ENCODE measurements around the gene ZIC5.

ZIC5 gene

GRCh38 chr13:99971576-99972189, at the start of gene ZIC5:
Gene ZIC5, minus strand, starts transcription at chr13:99971767. Its CDS starts 164 bp downstream, at chr13:99971603.
- DNase-seq (ENCODE audit: low read depth in 1 of 2, low spot score in 1 of 2), result no peak

GRCh38 chr13:100019780-100020356, 48.3 kb upstream of the ZIC5 start:
- no peak for DNase-seq (ENCODE audit: low read depth in 1 of 2, low spot score in 1 of 2)

DNA sequence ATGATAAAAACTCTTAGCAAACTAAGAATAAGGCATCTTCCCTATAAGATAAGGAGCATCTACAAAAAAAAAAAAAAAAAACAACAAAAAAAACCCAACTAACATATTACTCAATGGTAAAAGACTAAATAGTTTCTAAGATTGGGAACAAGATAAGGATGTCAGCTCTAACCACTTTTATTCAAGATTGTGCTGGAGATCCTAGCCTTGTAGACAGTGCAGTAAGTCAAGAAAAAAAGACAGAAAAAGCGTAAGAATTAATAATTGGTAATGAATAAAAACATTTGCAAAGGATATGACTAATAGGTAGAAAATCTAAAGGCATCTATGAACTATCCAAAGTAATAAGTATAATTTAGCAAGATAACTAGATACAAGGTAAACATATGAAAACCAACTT, 43.1 kb upstream of the ZIC5 start:
- no peak for DNase-seq (ENCODE audit: low read depth in 1 of 2, low spot score in 1 of 2)

- no peak for DNase-seq (ENCODE audit: low read depth in 1 of 2, low spot score in 1 of 2)
Observed at GRCh38 chr13:99998261-99998660, 26.7 kb upstream of the ZIC5 start.

DNA sequence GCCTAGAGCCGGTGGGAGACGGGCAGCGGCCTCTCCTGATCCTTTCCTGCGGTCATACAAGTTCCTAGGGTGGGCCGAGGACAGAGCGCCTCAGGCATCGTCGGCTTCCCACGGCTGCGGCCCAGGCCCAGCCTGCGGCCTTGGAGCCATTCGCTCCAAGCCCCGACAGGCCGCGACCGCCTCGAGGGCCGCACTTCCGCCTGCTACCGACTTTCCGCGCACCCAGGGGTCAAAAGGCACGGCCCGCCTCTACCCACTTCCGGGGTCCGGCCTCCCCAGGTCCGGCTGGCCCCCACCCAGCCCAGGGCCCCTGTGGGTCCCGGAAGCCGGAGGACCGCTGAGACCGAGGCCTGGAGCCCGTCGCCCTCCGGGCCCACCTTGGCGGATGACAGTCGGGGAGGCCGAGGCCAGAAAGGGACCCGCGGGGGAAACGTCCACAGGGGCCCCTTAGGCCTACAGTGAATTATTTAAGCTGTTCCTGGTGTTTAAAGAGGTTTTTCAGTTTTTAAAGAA, 26.2 kb upstream of the ZIC5 start:
- no peak for DNase-seq (ENCODE audit: low read depth in 1 of 2, low spot score in 1 of 2)

- DNase-seq (ENCODE audit: low read depth in 1 of 2, low spot score in 1 of 2), result no peak
Observed at GRCh38 chr13:99996381-99996973, 24.9 kb upstream of the ZIC5 start.

DNA sequence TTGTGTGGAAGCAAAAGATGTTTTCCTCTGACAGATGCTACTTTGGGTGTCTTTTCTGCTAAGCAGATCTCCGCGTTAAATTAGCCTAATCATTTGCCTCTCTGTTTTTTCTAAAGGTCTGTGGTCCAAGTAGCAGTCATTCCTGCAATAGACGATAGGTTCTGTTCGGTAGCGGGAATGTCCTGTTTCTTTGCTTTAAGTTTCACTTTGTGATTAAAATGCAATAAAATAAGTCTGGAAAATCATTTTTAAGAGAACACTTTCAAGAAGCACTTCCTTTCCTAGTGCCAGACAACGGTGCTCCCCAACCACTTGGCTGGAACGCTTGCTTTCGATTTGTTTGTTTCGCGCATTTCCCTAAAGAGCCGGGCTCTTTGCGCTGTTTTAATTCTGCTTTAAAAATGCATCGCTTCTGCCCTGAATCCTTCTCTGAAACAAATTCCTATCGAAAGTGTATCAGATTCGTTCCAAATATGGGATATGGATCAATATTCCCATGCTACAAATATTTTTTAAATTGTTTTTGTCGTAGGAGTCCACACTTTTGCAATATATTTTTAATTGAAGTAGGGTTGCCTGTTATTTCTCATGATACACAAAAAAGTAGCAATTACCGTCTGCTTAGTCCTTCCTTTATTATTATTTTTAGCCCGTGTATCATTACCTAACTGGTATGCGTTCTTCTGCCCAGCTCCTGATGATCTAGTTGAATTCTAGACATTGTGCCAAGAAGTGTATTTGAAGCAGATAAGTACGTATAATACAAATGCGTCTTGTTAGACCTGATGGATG, 24.2 kb upstream of the ZIC5 start:
- no peak for DNase-seq (ENCODE audit: low read depth in 1 of 2, low spot score in 1 of 2)

GRCh38 chr13:99995104-99995588, 23.6 kb upstream of the ZIC5 start:
- no peak for DNase-seq (ENCODE audit: low read depth in 1 of 2, low spot score in 1 of 2)

DNA sequence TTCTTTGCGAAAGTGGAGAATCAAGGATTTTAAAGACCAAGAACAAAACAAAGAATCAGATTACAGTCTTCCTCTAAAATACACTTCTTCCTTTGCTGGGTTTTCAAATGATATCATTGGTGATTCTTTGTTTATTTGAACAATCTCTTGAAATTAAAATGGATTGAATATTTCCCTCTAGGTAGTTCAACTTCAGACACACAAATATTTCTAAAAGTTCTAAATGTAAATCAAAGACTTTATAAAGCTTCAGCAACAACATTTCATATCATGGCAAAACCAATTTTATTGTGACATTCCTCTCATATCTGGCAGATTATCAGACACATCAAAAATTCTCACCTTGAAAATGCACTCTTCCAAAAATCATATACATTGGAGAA, 23.1 kb upstream of the ZIC5 start:
- no peak for DNase-seq (ENCODE audit: low read depth in 1 of 2, low spot score in 1 of 2)

GRCh38 chr13:99993660-99994637, 22.4 kb upstream of the ZIC5 start:
- DNase-seq (ENCODE audit: low read depth in 1 of 2, low spot score in 1 of 2), result no peak

DNA sequence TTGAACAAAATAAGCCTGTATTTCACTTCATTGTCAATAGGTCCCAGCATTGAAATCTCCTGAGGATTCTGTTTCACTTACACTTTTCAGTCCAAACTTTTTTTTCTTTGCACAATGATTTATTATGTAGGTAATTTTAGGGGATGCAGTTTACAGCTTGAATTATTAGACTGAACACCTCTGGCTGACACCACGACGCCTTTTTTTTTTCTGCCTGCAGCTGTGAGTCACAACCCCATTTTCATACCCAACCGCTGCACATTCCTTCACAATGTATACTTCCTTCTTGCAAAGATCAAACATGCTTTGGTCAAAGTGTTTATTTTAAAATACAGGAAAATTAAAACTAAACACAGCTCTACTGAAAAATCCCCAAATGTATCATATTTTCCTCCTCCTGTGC, 21.4 kb upstream of the ZIC5 start:
- DNase-seq (ENCODE audit: low read depth in 1 of 2, low spot score in 1 of 2), result no peak

- no peak for DNase-seq (ENCODE audit: low read depth in 1 of 2, low spot score in 1 of 2)
Observed at GRCh38 chr13:99991828-99992775, 20.5 kb upstream of the ZIC5 start.

DNA sequence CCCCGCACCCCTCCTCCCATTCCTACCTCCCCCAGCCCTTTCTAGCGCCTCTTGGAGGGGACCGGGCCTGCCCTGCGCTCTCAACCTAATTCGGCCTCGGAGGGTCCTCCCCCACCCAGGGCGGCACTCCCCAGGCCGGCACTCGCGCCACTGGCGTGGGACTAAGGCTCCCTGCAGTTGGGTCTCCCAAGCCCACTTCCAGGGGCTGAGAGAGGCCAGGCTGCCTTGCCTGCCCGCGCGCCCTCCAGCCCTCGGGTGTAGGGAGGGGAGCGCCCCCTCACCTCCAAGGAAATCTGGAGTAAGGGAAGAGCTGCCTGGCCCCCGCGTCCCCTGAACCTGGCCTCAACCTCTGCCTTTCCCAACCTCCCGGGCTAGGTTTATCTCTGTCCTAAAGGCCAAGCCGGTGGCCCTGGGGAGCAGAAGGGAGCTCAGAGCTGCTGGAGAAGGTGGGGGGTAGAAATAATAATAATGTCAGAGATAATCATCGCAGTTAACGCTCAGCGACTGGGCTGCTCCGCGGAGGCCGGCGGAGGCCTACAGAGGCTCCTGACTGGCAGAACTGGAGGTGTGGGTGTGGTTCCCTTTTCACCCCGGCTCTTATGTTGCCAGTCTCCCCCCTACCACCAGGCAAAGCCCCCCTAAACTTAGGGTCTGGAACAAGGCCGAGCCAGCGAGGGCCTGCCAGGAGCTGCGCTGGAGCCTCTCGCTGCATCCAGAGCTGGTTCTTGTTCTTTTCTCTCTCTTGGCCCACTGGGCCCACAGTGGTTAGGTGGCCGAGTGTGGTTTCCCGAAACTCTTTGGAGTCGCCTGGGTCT, 19.7 kb upstream of the ZIC5 start:
- DNase-seq (ENCODE audit: low read depth in 1 of 2, low spot score in 1 of 2), result no peak

DNA sequence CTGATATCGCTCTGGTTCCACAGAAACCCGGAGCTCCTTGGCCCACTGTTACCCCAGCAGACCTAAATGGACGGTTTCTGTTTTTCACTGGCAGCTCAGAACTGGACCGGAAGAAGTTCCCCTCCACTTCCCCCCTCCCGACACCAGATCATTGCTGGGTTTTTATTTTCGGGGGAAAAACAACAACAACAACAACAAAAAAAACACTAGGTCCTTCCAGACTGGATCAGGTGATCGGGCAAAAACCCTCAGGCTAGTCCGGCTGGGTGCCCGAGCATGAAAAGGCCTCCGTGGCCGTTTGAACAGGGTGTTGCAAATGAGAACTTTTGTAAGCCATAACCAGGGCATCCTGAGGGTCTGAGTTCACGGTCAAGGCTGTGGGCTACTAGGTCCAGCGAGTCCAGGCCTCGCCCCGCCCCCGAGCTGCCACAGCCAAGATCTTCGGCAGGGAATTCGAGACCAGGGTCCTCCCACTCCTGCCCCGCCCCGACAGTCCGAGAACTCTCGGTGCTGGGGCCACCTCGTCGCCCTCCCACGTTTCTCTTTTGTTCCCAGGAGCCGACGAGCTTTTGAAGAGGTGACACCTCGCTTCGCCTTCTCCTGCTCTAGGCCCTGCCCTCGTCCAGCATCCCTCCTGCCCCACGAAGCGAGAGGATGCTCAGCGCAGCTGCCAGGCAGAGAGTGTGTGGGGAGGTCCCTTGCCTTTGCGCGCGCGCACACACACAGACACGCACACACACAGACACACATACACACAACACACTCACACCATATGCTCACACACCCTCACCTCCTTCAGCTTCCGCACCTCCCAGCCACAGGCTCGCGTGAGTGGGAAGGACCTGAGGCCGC, 18.8 kb upstream of the ZIC5 start:
- no peak for DNase-seq (ENCODE audit: low read depth in 1 of 2, low spot score in 1 of 2)

DNA sequence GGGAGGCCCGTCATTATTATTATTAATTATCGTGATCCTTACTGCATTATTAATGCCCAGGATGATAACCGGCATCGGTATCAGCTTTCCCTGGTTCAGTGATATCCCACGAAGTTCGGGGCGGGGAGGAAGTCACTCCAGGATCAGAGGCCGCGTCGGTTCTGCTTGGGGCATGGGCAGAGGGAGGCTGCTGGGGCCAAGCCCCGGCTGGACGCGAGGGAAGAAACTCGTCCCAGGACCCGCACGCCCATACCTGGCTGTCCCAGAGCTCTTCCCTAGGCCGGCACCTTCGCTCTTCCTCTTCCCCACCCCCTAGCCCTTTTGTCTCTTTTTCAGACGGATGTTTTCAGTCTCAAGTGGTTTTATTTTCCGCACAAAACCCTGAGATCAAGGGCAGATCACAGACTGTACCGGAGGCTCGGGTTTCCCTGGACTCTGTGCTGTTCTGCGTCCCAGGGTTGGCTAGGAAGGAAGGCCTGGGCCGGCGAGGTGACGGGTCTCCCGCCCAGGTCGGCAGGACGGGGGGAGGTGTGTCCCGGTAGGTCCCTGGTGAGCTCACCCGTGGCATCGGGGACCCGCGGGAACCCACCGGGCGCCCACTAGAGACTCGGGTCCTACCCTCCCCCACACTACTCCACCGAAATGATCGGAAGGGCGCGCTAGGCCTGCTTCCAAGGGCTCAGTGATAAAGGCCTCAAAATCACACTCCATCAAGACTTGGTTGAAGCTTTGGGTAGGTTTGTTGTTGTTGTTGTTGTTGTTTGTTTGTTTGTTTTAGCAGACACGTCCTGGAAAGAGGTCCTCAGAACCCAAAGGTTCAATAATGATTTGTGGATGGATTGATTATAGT, 17.9 kb upstream of the ZIC5 start:
- DNase-seq (ENCODE audit: low read depth in 1 of 2, low spot score in 1 of 2), result no peak

- DNase-seq (ENCODE audit: low read depth in 1 of 2, low spot score in 1 of 2), result no peak
Observed at GRCh38 chr13:99988529-99989275, 17.1 kb upstream of the ZIC5 start.

Data from stimulated activated CD4-positive, alpha-beta T cell treated with anti-CD3 and anti-CD28 coated beads, Interleukin-15, amount 100 ng/mL, for 1 hour (primary cell).